H9 (cell line): ENCODE measurements around the gene CTLA4. TPM values are rescaled to one million over a fixed set of nuclear protein-coding genes. Genes with fewer than 3 reads are reported as not detected.

Experiments
- DNase-seq: peaks from one replicate; pipeline ENCODE4 v3.0.0-alpha.2; 2017
- H2AFZ ChIP-seq: one replicate; pipeline ENCODE4 v1.6.1; 2013; ENCODE audit warnings: mild to moderate bottlenecking, low read length, control low read depth, moderate library complexity
- H2AK5ac ChIP-seq: 2 replicates; pipeline ENCODE4 v1.6.1; 2013; ENCODE audit warnings: low read length, control low read depth, mixed read lengths; ENCODE audit not compliant: insufficient read length
- H2BK120ac ChIP-seq: one replicate; pipeline ENCODE4 v1.6.1; 2013; ENCODE audit warnings: low read depth, mild to moderate bottlenecking, low read length, control low read depth, inconsistent platforms; ENCODE audit not compliant: poor library complexity, severe bottlenecking
- H2BK12ac ChIP-seq: 2 replicates; pipeline ENCODE4 v1.6.1; 2013; ENCODE audit warnings: low read length, control low read depth, mixed read lengths, low read depth; ENCODE audit not compliant: insufficient read length
- H2BK15ac ChIP-seq: 2 replicates; pipeline ENCODE4 v1.6.1; 2013; ENCODE audit warnings: low read depth, low read length, control low read depth
- H2BK20ac ChIP-seq: one replicate; pipeline ENCODE4 v1.6.1; 2013; ENCODE audit warnings: low read depth, mild to moderate bottlenecking, low read length, control low read depth, inconsistent platforms; ENCODE audit not compliant: poor library complexity, severe bottlenecking
- H2BK5ac ChIP-seq: 2 replicates; pipeline ENCODE4 v1.6.1; 2013; ENCODE audit warnings: low read length, control low read depth, mixed read lengths; ENCODE audit not compliant: insufficient read length
- H3K14ac ChIP-seq: 2 replicates; pipeline ENCODE4 v1.6.1; 2013; ENCODE audit warnings: low read length, control low read depth; ENCODE audit not compliant: insufficient read depth
- H3K18ac ChIP-seq: 2 replicates; pipeline ENCODE4 v1.6.1; 2013; ENCODE audit warnings: low read depth, mild to moderate bottlenecking, mixed read lengths, low read length, control low read depth; ENCODE audit not compliant: insufficient read length
- H3K23ac ChIP-seq: 2 replicates; pipeline ENCODE4 v1.6.1; 2013; ENCODE audit warnings: low read length, control low read depth, mixed read lengths, low read depth; ENCODE audit not compliant: insufficient read length
- H3K23me2 ChIP-seq: 2 replicates; pipeline ENCODE4 v1.6.1; 2013; ENCODE audit warnings: low read depth, mild to moderate bottlenecking, mixed read lengths, low read length, control low read depth; ENCODE audit not compliant: insufficient read length, poor library complexity, severe bottlenecking
- H3K27ac ChIP-seq: 2 replicates; pipeline ENCODE4 v1.5.1; 2013; ENCODE audit warnings: low read length, control low read depth, mixed read lengths, low read depth; ENCODE audit not compliant: insufficient read length
- H3K27me3 ChIP-seq: 2 replicates; pipeline ENCODE4 v1.6.1; 2013; ENCODE audit warnings: low read length, control low read depth, inconsistent platforms; ENCODE audit not compliant: insufficient read depth
- H3K4ac ChIP-seq: 2 replicates; pipeline ENCODE4 v1.6.1; 2013; ENCODE audit warnings: low read depth, mild to moderate bottlenecking, control low read depth, inconsistent platforms, low read length, moderate library complexity
- H3K4me1 ChIP-seq: 2 replicates; pipeline ENCODE4 v1.6.1; 2013; ENCODE audit warnings: low read length, control low read depth, inconsistent platforms; ENCODE audit not compliant: insufficient read depth
- H3K4me2 ChIP-seq: 2 replicates; pipeline ENCODE4 v1.6.1; 2013; ENCODE audit warnings: low read length, control low read depth, mixed read lengths; ENCODE audit not compliant: insufficient read length, insufficient read depth
- H3K56ac ChIP-seq: 2 replicates; pipeline ENCODE4 v1.6.1; 2013; ENCODE audit warnings: low read depth, mild to moderate bottlenecking, mixed read lengths, low read length, control low read depth; ENCODE audit not compliant: insufficient read length
- H3K79me1 ChIP-seq: 2 replicates; pipeline ENCODE4 v1.6.1; 2013; ENCODE audit warnings: low read depth, mild to moderate bottlenecking, moderate library complexity, low read length, control low read depth, inconsistent platforms; ENCODE audit not compliant: insufficient read depth, poor library complexity, severe bottlenecking
- H3K79me2 ChIP-seq: 2 replicates; pipeline ENCODE4 v1.6.1; 2013; ENCODE audit warnings: low read length, control low read depth, inconsistent platforms; ENCODE audit not compliant: insufficient read depth
- H3K9ac ChIP-seq: 2 replicates; pipeline ENCODE4 v1.6.1; 2013; ENCODE audit warnings: low read length, control low read depth, mixed read lengths; ENCODE audit not compliant: insufficient read length; ENCODE audit errors: extremely low read depth
- H3K9me3 ChIP-seq: one replicate; pipeline ENCODE4 v1.6.1; 2013; ENCODE audit warnings: low read depth, low read length, inconsistent platforms; ENCODE audit not compliant: control insufficient read depth
- H3T11ph ChIP-seq: one replicate; pipeline ENCODE4 v1.6.1; 2013; ENCODE audit warnings: mild to moderate bottlenecking, low read length, control low read depth, inconsistent platforms
- H4K20me1 ChIP-seq: one replicate; pipeline ENCODE4 v1.6.1; 2013; ENCODE audit not compliant: control insufficient read depth, insufficient read length, insufficient read depth
- H4K5ac ChIP-seq: 2 replicates; pipeline ENCODE4 v1.6.1; 2013; ENCODE audit warnings: low read depth, mild to moderate bottlenecking, mixed read lengths, low read length, control low read depth; ENCODE audit not compliant: insufficient read length
- H4K8ac ChIP-seq: replicated peaks from 2 replicates; pipeline ENCODE4 v1.6.1; 2013; ENCODE audit warnings: low read length, control low read depth, mixed read lengths, low read depth; ENCODE audit not compliant: insufficient read length
- H4K91ac ChIP-seq: 2 replicates; pipeline ENCODE4 v1.6.1; 2013; ENCODE audit warnings: low read depth, mild to moderate bottlenecking, moderate library complexity, mixed read lengths, low read length, control low read depth; ENCODE audit not compliant: insufficient read length
- H3K27ac Mint-ChIP-seq, 3 experiments: 2 replicates in 2 of 3; 3 replicates in 1 of 3; pipeline ENCODE4 v1.8.0; 2020 to 2021; ENCODE audit warnings: mixed read lengths in 3 of 3, mild to moderate bottlenecking in 1 of 3, moderate library complexity in 1 of 3
- H3K27me3 Mint-ChIP-seq: 2 replicates; pipeline ENCODE4 v1.8.0; 2021; ENCODE audit warnings: low read depth, mild to moderate bottlenecking, moderate library complexity, mixed read lengths
- H3K36me3 Mint-ChIP-seq, 3 experiments: 2 replicates in 2 of 3; 3 replicates in 1 of 3; pipeline ENCODE4 v1.8.0; 2020 to 2021; ENCODE audit warnings: low read depth in 3 of 3, mixed read lengths in 3 of 3; ENCODE audit not compliant: insufficient read depth in 1 of 3
- H3K4me1 Mint-ChIP-seq, 2 experiments: 2 replicates each; pipeline ENCODE4 v1.8.0; 2020; ENCODE audit warnings: mixed read lengths in 2 of 2
- H3K4me3 Mint-ChIP-seq, 2 experiments: 2 replicates in 1 of 2; 3 replicates in 1 of 2; pipeline ENCODE4 v1.8.0; 2020 to 2021; ENCODE audit warnings: mild to moderate bottlenecking in 2 of 2, mixed read lengths in 2 of 2, moderate library complexity in 1 of 2
- H3K9me3 Mint-ChIP-seq, 2 experiments: 2 replicates in 1 of 2; 3 replicates in 1 of 2; pipeline ENCODE4 v1.8.0; 2020; ENCODE audit warnings: mild to moderate bottlenecking in 2 of 2, mixed read lengths in 2 of 2, moderate library complexity in 1 of 2
- WGBS: extraction: QIAGEN DNeasy Blood & Tissue Kit; methylation state at CpG from one replicate; pipeline ENCODE4 v1.1.7; 2013; ENCODE audit warnings: missing lambda C conversion rate, low lambda C conversion rate, mixed read lengths; ENCODE audit not compliant: insufficient read length; ENCODE audit errors: extremely low coverage; 5-methylcytosine and 5-hydroxymethylcytosine counted together
- total RNA-seq: library from RNA; stranded (reverse); gene quantifications from 2 replicates; pipeline ENCODE4 v1.2.1, GENCODE V29; 2021
- TF ChIP-seq, protein P1 (sequence below): fragments of 200-600 bp; sonication (generic); conservative IDR thresholded peaks from 3 replicates; pipeline ENCODE4 v1.8.0; 2021; ENCODE audit warnings: antibody characterized with exemption, mild to moderate bottlenecking

The CTLA4 gene
- total RNA-seq, 1 experiment from 2014 or later = not detected

DNA sequence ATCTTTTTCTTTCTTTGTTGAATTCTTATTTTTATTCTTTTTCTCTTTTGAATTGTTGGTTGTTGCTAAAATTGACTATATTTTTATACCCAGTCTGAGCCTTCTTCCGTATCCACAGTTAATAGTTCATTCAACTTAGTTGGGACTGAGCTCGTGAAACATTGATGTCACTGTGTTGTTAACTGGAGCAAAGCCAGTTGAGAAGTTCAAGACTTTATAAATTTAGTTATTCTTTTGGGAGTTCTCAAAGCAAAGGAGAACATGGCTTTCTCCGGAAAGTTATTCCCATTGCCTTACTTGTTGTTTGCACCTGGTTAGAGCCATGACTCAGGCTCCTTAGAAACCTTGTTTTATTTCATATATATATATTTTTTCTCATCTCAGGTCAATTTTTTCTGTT is 8.8 kb downstream of the CTLA4 start:
- no peaks in the 10 kb centered on the region for H3K4me1 Mint-ChIP-seq
- no peak overlapping the region for H3K18ac ChIP-seq
- no peak overlapping the region for H2AK5ac ChIP-seq
- no peak overlapping the region for H3K23ac ChIP-seq
- H3K4me2 ChIP-seq = no peak overlapping the region
- H3K14ac ChIP-seq = no peak overlapping the region
- H3K4me1 ChIP-seq = no peaks in the 10 kb centered on the region
- H4K91ac ChIP-seq = no peak overlapping the region
- H4K20me1 ChIP-seq = no peaks in the 10 kb centered on the region
- H3K27me3 ChIP-seq = no peaks in the 10 kb centered on the region
- H3K23me2 ChIP-seq = no peaks in the 10 kb centered on the region
- H2AFZ ChIP-seq = no peak overlapping the region
- H3K27me3 Mint-ChIP-seq = peaks cover under 1% of the 10 kb centered on the region; the same call in 1 of the 2 replicates
- WGBS = no CpG with 5 or more reads among the region's 3 CpGs
- no peak overlapping the region for H3T11ph ChIP-seq
- H4K5ac ChIP-seq = no peak overlapping the region
- no peak overlapping the region for H2BK15ac ChIP-seq
- no peaks in the 10 kb centered on the region for H3K79me1 ChIP-seq
- H3K27ac Mint-ChIP-seq = no peak overlapping the region
- TF ChIP-seq, protein P1, sequence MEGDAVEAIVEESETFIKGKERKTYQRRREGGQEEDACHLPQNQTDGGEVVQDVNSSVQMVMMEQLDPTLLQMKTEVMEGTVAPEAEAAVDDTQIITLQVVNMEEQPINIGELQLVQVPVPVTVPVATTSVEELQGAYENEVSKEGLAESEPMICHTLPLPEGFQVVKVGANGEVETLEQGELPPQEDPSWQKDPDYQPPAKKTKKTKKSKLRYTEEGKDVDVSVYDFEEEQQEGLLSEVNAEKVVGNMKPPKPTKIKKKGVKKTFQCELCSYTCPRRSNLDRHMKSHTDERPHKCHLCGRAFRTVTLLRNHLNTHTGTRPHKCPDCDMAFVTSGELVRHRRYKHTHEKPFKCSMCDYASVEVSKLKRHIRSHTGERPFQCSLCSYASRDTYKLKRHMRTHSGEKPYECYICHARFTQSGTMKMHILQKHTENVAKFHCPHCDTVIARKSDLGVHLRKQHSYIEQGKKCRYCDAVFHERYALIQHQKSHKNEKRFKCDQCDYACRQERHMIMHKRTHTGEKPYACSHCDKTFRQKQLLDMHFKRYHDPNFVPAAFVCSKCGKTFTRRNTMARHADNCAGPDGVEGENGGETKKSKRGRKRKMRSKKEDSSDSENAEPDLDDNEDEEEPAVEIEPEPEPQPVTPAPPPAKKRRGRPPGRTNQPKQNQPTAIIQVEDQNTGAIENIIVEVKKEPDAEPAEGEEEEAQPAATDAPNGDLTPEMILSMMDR = no peak
- H3K9me3 Mint-ChIP-seq = no peaks in the 10 kb centered on the region
- H2BK5ac ChIP-seq = no peak overlapping the region
- H3K9ac ChIP-seq = no peak overlapping the region
- no peak overlapping the region for H4K8ac ChIP-seq
- no peaks in the 10 kb centered on the region for H3K9me3 ChIP-seq
- no peak overlapping the region for H3K56ac ChIP-seq
- H3K79me2 ChIP-seq = no peaks in the 10 kb centered on the region
- H2BK120ac ChIP-seq = no peak overlapping the region
- H3K4me3 Mint-ChIP-seq = no peak overlapping the region
- no peak overlapping the region for H2BK12ac ChIP-seq
- H3K4ac ChIP-seq = no peak overlapping the region
- no peaks in the 10 kb centered on the region; a peak in 1 of 7 replicates for H3K36me3 Mint-ChIP-seq
- no peak for DNase-seq
- no peak overlapping the region for H2BK20ac ChIP-seq
- H3K27ac ChIP-seq = no peak overlapping the region
